Activated T-helper 17 cell treated with anti-CD3 and anti-CD28 coated beads, Interleukin-2, amount 50 U/mL, for 72 hours (primary cell): Measurements from ENCODE around the gene ETFA. TPM values are rescaled to one million over a fixed set of nuclear protein-coding genes. Genes with fewer than 3 reads are reported as not detected.

ENCODE experiments used
- ATAC-seq: fragments of 150-1000 bp; cut with Tn5 transposase; replicated peaks from 2 replicates; pipeline ENCODE4 v1.10.0; 2021; ENCODE audit warnings: mild to moderate bottlenecking, moderate library complexity
- H3K27ac Mint-ChIP-seq: one replicate; pipeline ENCODE4 v1.8.0; 2022; ENCODE audit warnings: mixed read lengths
- H3K27me3 Mint-ChIP-seq: one replicate; pipeline ENCODE4 v1.8.0; 2022; ENCODE audit warnings: mixed read lengths
- H3K36me3 Mint-ChIP-seq: one replicate; pipeline ENCODE4 v1.8.0; 2022; ENCODE audit warnings: low read depth, mild to moderate bottlenecking, mixed read lengths
- H3K4me1 Mint-ChIP-seq: one replicate; pipeline ENCODE4 v1.8.0; 2022; ENCODE audit warnings: mixed read lengths
- H3K4me3 Mint-ChIP-seq: one replicate; pipeline ENCODE4 v1.8.0; 2022; ENCODE audit warnings: mild to moderate bottlenecking, mixed read lengths
- H3K9me3 Mint-ChIP-seq: one replicate; pipeline ENCODE4 v1.8.0; 2022; ENCODE audit warnings: mixed read lengths
- total RNA-seq, 2 donors: library from RNA; stranded (reverse); gene quantifications; one replicate each; pipeline ENCODE4 v1.2.3, GENCODE V29; 2022

The ETFA gene
- total RNA-seq, 2 donors from 2014 or later, result 113 to 185 TPM

GRCh38 chr15:76215634-76216033, 95.6 kb downstream of the ETFA start:
- no peak overlapping the region for H3K27ac Mint-ChIP-seq
- peaks cover 55% of the 10 kb centered on the region for H3K36me3 Mint-ChIP-seq
- H3K4me3 Mint-ChIP-seq, result no peak overlapping the region
- H3K9me3 Mint-ChIP-seq, result no peaks in the 10 kb centered on the region
- H3K27me3 Mint-ChIP-seq, result no peaks in the 10 kb centered on the region
- no peak for ATAC-seq
- H3K4me1 Mint-ChIP-seq, result peaks cover 4% of the 10 kb centered on the region

GRCh38 chr15:76209942-76210341, 101.3 kb downstream of the ETFA start:
- ATAC-seq, result no peak
- peaks cover 20% of the 10 kb centered on the region for H3K36me3 Mint-ChIP-seq
- no peaks in the 10 kb centered on the region for H3K9me3 Mint-ChIP-seq
- H3K27me3 Mint-ChIP-seq, result no peaks in the 10 kb centered on the region
- H3K27ac Mint-ChIP-seq, result no peak overlapping the region
- H3K4me1 Mint-ChIP-seq, result no peaks in the 10 kb centered on the region
- H3K4me3 Mint-ChIP-seq, result no peak overlapping the region

GRCh38 chr15:76209523-76209922, 101.7 kb downstream of the ETFA start:
- Mint-ChIP-seq H3K9me3 (no peaks in the 10 kb centered on the region), H3K4me3 (no peak overlapping the region), H3K4me1 (no peaks in the 10 kb centered on the region), H3K27me3 (no peaks in the 10 kb centered on the region), H3K27ac (no peak overlapping the region), H3K36me3 (peaks cover 16% of the 10 kb centered on the region)
- ATAC-seq, result no peak

GRCh38 chr15:76208786-76209424, 102.4 kb downstream of the ETFA start:
- ATAC-seq, result peak; percentile 57
- Mint-ChIP-seq H3K27ac (no peak overlapping the region), H3K36me3 (peaks cover 14% of the 10 kb centered on the region), H3K9me3 (no peaks in the 10 kb centered on the region), H3K4me3 (no peak overlapping the region), H3K27me3 (no peaks in the 10 kb centered on the region), H3K4me1 (no peaks in the 10 kb centered on the region)

- peak; percentile 6 for ATAC-seq
- peaks cover 14% of the 10 kb centered on the region for H3K36me3 Mint-ChIP-seq
- peak overlapping the region; percentile 55 for H3K27ac Mint-ChIP-seq
These were observed 103.0 kb downstream of the ETFA start for GRCh38 chr15:76208084-76208785.

GRCh38 chr15:76206325-76206976, 104.8 kb downstream of the ETFA start:
- no peak for ATAC-seq
- Mint-ChIP-seq H3K4me1 (no peaks in the 10 kb centered on the region), H3K9me3 (no peaks in the 10 kb centered on the region), H3K36me3 (peaks cover 7% of the 10 kb centered on the region), H3K4me3 (no peak overlapping the region), H3K27ac (no peak overlapping the region), H3K27me3 (no peaks in the 10 kb centered on the region)

More at GRCh38 chr15:76208084-76208785, 103.0 kb downstream of the ETFA start:
- Mint-ChIP-seq H3K4me3 (no peak overlapping the region), H3K27me3 (no peaks in the 10 kb centered on the region), H3K4me1 (no peaks in the 10 kb centered on the region), H3K9me3 (no peaks in the 10 kb centered on the region)

GRCh38 chr15:76204916-76205460, 106.3 kb downstream of the ETFA start:
- Mint-ChIP-seq H3K4me3 (no peak overlapping the region), H3K27me3 (no peaks in the 10 kb centered on the region), H3K36me3 (no peaks in the 10 kb centered on the region), H3K9me3 (no peaks in the 10 kb centered on the region), H3K27ac (no peak overlapping the region), H3K4me1 (no peaks in the 10 kb centered on the region)
- no peak for ATAC-seq

- H3K27ac Mint-ChIP-seq, result no peak overlapping the region
- no peaks in the 10 kb centered on the region for H3K27me3 Mint-ChIP-seq
- H3K4me1 Mint-ChIP-seq, result no peaks in the 10 kb centered on the region
- H3K4me3 Mint-ChIP-seq, result no peak overlapping the region
- no peaks in the 10 kb centered on the region for H3K36me3 Mint-ChIP-seq
- no peak for ATAC-seq
- H3K9me3 Mint-ChIP-seq, result no peaks in the 10 kb centered on the region
These were observed 107.0 kb downstream of the ETFA start for GRCh38 chr15:76204109-76204845.

GRCh38 chr15:76203346-76204108, 107.7 kb downstream of the ETFA start:
- Mint-ChIP-seq H3K4me1 (no peaks in the 10 kb centered on the region), H3K4me3 (no peak overlapping the region), H3K27me3 (no peaks in the 10 kb centered on the region), H3K36me3 (no peaks in the 10 kb centered on the region), H3K27ac (no peak overlapping the region), H3K9me3 (no peaks in the 10 kb centered on the region)
- no peak for ATAC-seq

GRCh38 chr15:76201536-76202255, 109.6 kb downstream of the ETFA start:
- Mint-ChIP-seq H3K27ac (peak overlapping the region; percentile 28), H3K9me3 (no peaks in the 10 kb centered on the region), H3K4me1 (no peaks in the 10 kb centered on the region), H3K36me3 (no peaks in the 10 kb centered on the region), H3K27me3 (no peaks in the 10 kb centered on the region), H3K4me3 (no peak overlapping the region)
- no peak for ATAC-seq

- Mint-ChIP-seq H3K9me3 (no peaks in the 10 kb centered on the region), H3K4me3 (no peak overlapping the region), H3K36me3 (no peaks in the 10 kb centered on the region), H3K4me1 (no peaks in the 10 kb centered on the region), H3K27ac (no peak overlapping the region), H3K27me3 (no peaks in the 10 kb centered on the region)
- ATAC-seq, result no peak
These were observed 110.6 kb downstream of the ETFA start for GRCh38 chr15:76200641-76201105.

GRCh38 chr15:76200083-76200465, 111.2 kb downstream of the ETFA start:
- no peak overlapping the region for H3K27ac Mint-ChIP-seq

More at GRCh38 chr15:76200083-76200465, 111.2 kb downstream of the ETFA start:
- no peaks in the 10 kb centered on the region for H3K27me3 Mint-ChIP-seq
- no peaks in the 10 kb centered on the region for H3K4me1 Mint-ChIP-seq
- H3K4me3 Mint-ChIP-seq, result no peak overlapping the region
- no peaks in the 10 kb centered on the region for H3K36me3 Mint-ChIP-seq
- H3K9me3 Mint-ChIP-seq, result no peaks in the 10 kb centered on the region
- no peak for ATAC-seq
